Articular chondrocyte of knee joint (primary cell): Measurements from ENCODE around the gene FBXO5. TPM values are rescaled to one million over a fixed set of nuclear protein-coding genes. Genes with fewer than 3 reads are reported as not detected.

Experiments used
- small RNA-seq: library from RNA; depleted of rRNA; stranded (forward); fragments of <200 nt; gene quantifications from one replicate; pipeline ENCODE3, GENCODE V24; 2012
- total RNA-seq: library from RNA; depleted of rRNA; stranded (reverse); fragments of >200 nt; gene quantifications from 2 replicates; pipeline ENCODE4 v1.2.3, GENCODE V29; 2012

FBXO5 gene, protein sequence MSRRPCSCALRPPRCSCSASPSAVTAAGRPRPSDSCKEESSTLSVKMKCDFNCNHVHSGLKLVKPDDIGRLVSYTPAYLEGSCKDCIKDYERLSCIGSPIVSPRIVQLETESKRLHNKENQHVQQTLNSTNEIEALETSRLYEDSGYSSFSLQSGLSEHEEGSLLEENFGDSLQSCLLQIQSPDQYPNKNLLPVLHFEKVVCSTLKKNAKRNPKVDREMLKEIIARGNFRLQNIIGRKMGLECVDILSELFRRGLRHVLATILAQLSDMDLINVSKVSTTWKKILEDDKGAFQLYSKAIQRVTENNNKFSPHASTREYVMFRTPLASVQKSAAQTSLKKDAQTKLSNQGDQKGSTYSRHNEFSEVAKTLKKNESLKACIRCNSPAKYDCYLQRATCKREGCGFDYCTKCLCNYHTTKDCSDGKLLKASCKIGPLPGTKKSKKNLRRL
- 11.0 and 17.7 TPM in 2 replicates for total RNA-seq

DNA sequence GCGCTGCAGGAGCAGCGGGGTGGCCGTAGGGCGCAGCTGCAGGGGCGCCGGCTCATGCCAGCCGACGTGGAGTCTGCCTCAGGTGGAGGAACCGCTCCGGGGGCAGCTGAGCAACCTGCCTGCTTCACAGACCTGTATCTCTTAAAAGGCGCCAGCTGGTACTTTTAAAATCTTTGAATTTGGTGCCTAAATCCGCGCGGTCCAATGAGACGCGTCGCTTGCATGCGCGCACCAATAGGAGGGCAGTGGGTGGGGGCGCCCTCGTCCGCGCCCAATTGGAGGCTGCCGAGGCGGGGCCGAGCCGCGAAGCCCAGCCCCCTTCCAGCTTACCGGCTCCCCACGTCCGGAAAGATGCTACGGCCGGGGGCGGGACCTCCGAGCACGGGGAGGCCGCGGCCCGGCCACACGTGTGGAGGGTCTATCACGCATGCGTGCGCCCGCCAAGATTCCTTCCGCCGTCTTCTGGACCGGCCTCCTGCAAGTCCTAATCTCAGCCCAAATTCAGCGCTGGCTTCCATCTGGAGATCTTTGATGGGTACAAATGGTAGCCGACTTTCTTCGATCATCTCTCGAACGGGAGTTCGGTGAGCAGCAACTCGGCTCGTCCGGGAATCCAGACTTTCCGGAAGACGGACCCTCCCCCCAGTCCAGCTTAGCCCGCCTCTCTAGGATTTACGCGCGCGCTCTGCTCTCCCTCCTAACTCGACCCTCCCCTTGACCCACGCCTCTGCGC is at the start of gene FBXO5:
FBXO5 (minus strand) TSS at position 138 of the 733 bp plus-strand sequence; CDS start at position 56, 82 bp downstream.

DNA sequence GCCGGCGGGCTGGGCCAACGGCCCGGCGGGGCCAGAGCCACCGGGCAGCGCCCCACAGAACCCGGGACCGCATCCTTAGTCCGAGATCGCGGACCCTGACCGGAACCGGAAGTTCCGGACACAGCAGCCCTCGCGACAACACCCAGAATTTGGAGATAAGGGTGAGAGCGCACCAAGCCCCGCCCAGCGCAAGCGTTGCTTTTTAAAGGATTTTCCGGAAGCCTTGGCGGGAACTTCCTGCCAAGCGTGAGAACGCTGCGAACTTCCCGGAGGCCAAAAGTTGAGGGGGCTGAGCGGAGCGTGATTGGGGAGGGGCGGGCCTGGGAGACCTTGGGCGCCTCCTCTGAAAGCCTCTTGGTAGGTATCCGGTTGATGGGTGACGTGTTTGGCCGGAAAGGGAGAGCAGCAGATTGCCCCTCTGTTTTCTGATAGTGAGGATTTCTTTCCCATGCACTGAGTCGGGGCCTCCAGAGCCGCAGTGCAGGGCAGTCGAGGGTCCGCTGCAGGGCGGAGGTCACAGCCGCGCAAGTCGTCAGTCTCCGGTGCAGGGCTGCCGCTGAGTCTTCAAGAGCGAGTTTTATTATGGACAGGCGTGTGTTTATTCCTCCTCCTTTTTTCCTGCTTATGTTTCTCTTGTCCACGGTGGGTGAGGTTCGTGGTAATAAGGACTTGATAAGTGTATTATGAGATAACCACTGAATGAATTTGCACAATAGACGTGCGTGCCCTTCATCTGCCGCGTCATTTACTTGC is 19.9 kb upstream of the FBXO5 start, which contains the start of gene MTRF1L:
MTRF1L (minus strand) TSS at position 97 of the 753 bp plus-strand sequence; CDS start at position 73, 24 bp downstream.

Small RNAs within 50 kb of the gene (small RNA-seq; reads per million reads assigned to genes)
- not detected for gene AL080276.1

Other genes starting within 250 kb of the FBXO5 start
- gene VIP, start 232.2 kb downstream of the FBXO5 start, total RNA-seq = not detected in 2 replicates
- 23.9 and 24.3 TPM in 2 replicates for gene MTRF1L, start 19.7 kb upstream of the FBXO5 start, total RNA-seq
- gene RGS17, start 148.2 kb upstream of the FBXO5 start, total RNA-seq = 0.65 and 1.1 TPM in 2 replicates